Measurements from ENCODE around the gene PNCK.

The PNCK gene

GRCh38 chrX:153626863-153627674, 46.5 kb downstream of the PNCK start:
- DNase-seq (ENCODE audit: low read depth): no peak

DNA sequence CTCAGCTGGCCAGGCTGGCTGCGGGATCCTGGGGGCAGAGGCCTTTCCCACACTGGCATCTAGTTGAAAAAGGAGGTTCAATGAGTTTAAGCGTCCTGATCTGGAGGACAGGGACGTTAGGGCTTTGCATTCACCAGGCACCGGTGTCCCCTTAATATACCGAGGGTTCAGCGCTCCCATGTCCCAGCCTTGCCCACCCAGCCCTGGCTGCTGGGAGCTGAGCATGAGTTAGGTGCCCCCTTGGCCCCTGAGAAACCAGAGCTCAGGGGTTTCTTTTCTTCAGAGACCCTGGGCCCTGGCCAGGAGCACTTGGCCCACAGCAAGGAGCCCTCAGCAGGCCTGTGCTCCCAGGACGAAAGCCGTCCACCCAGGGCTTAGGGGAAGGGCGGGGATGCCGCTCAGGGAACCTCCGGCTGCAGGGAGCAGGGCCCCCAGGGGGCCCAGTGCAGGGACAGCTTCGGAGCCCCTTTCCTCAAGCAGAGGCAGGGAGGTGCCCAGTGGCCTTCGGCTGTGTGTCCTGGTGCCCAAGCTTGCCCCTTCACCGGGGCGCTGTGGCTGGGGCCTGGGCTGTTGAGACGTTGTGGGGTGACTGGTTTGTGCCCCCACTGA, 47.5 kb downstream of the PNCK start:
- no peak for DNase-seq (ENCODE audit: low read depth)

DNA sequence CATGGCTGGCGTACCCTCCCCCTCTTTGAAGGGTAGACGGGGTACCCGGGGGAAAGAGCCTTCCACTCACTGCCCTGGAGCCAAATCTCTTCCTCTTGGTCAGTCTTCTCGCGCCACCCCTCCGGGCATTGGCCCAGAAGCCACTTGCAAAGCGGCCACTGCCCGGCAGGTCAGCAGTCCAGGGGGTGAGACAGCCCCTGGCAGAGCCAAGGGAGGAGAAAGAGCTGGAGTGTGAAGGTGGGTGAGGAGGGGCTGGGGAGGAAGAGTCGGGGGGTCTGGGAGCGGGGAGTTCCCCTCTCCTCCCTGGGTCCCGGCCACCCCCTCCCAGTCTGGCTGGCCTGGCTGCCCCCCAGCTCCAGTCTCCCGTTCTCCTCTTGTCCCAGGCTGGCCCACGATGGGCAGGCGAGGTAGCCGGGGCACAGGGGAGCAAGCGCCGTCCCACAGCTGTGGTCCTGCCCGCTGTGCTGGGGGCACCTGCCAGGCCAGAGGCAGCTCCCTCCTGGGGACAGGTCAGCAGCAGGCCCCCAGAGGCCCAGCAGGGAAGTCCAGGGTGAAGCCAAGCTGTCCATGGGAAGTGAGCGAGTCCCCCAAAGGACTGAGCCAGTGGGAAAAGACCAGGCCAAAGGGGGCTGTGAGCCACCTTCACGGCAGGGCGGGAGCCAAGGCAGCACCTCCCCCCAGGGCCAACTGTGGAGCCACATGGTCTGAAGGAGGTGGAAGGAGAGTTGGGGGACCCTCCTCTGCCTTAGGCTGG, 48.2 kb downstream of the PNCK start:
- no peak for DNase-seq (ENCODE audit: low read depth)

- no peak for DNase-seq (ENCODE audit: low read depth)
These were observed 49.2 kb downstream of the PNCK start for GRCh38 chrX:153624196-153625091.

DNA sequence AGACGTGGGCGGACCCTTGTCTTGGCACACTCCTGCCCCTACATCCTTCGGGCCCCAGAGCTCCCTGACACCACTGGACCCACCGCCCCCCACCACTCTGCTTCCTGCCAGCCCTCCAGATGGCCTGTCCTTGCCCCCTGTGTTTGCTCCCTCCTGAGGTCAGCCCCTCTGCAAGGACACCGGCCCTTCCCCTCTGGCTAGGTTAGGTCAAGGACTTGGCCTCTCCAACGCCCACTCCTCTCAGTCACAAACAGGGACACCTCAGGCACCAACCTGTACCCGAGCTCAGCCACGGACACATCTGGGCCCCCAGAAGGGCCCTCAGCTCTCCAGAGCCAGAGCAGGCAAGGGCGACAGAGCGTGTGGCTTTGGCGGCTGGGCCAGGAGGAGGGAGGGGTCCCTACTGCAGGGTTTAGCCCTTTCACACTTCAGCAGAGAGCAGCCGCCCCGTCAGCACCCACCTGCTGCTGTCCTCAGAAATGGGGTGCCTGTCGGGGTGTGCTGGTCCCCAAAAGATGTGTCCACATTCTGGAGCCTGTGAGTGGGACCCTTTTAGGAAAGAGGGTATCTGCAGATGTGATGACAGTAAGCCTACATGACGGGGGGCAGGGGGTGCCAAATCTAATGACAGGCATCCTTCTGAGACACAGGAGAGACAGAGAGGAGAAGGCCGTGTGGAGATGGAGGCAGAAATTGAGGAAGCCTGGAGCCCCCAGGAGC, 50.1 kb downstream of the PNCK start:
- no peak for DNase-seq (ENCODE audit: low read depth)

DNA sequence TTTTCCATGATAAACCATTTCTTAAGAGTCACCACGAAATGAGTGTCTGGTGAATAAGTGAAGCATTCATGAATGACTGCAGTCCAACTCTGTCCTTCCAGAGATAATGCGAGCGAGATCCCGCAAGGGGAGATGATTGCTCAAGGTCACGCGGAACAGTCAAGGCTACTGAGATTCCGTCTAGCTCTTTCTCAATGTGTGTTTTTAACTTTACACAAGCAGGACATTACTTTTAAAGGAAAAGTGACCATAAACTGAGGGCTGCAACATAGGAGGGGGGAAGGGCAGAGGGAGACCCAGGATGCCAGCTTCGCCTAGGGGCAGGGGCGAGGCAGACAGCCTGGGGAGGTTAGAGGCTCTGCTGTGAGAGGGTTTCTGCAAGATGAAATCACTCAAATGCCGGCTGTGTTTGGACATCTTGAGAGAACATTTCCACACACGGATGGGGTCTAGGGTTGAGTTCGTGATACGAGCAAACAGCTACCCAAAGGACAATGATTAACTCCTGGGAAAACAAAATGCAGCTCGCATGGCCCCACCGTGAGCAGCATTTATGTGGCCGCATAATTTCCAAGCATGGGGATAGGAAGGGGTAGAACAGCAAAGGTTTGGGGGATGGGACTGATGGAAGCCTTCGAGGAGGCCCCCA, 50.8 kb downstream of the PNCK start:
- no peak for DNase-seq (ENCODE audit: low read depth)

DNA sequence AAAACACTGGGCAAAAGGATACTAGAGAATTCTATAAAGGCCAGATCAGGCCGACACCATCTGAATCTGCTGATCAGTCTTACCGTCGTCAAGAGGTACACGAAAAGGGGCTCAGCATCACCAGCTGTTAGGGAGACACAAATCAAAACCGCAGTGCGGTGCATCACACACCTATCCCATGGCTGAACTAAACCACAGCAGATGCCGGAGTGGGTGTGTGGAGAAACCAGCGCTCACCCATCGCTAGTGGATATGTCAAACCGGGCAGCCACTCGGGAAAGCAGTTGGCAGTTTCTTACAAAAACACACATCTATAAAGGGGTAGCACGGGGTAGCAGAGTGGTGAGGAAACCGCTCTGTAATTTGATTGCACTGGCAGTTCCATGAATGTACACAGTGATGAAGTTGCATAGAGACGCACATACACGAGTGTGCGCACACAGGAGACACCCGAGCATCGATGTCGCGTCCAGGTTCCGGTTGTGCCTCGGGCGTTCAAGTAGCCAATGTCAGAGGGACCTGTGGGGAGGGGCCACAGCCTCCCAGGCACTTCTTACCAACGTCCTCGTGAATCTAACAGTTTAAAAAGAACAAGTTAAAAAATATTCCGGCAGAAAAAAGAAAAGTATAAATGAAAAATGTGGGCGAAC, 51.5 kb downstream of the PNCK start:
- no peak for DNase-seq (ENCODE audit: low read depth)

- DNase-seq (ENCODE audit: low read depth): no peak
These were observed 53.0 kb downstream of the PNCK start for GRCh38 chrX:153620576-153620975.

Measured in GM04503 (cell line).